GM04504 (cell line): ENCODE data around the gene SLC38A3.
"Not testable (repeated sequence)": the region's sequence is repeated elsewhere in the genome, so short reads cannot be mapped to it uniquely, and the experiment has no call there.

ENCODE experiments used
- DNase-seq: peaks from one replicate; pipeline ENCODE4 v3.0.0-alpha.2; 2012; ENCODE audit warnings: low read depth

The SLC38A3 gene

GRCh38 chr3:50210510-50211367 is 5.7 kb downstream of the SLC38A3 start:
- no peak for DNase-seq

GRCh38 chr3:50211368-50211717 is 6.3 kb downstream of the SLC38A3 start:
- DNase-seq: not testable (repeated sequence)

GRCh38 chr3:50211930-50212329 is 6.9 kb downstream of the SLC38A3 start:
- DNase-seq: no peak

GRCh38 chr3:50212502-50212901 is 7.4 kb downstream of the SLC38A3 start:
- DNase-seq: no peak

GRCh38 chr3:50212971-50213370 is 7.9 kb downstream of the SLC38A3 start:
- no peak for DNase-seq

GRCh38 chr3:50213373-50213772 is 8.3 kb downstream of the SLC38A3 start:
- DNase-seq: no peak

- no peak for DNase-seq
Observed at GRCh38 chr3:50214824-50215223, 9.8 kb downstream of the SLC38A3 start.

- no peak for DNase-seq
Observed at GRCh38 chr3:50215529-50215928, 10.5 kb downstream of the SLC38A3 start.

- no peak for DNase-seq
Observed at GRCh38 chr3:50217681-50218080, 12.6 kb downstream of the SLC38A3 start.

- DNase-seq: no peak
Observed at GRCh38 chr3:50218448-50218847, 13.4 kb downstream of the SLC38A3 start.

- DNase-seq: no peak
Observed at GRCh38 chr3:50219285-50219684, 14.2 kb downstream of the SLC38A3 start.

- DNase-seq: no peak
Observed at GRCh38 chr3:50220109-50220508, 15.0 kb downstream of the SLC38A3 start.

GRCh38 chr3:50221051-50221410 is 16.0 kb downstream of the SLC38A3 start:
- DNase-seq: no peak

- no peak for DNase-seq
Observed at GRCh38 chr3:50221411-50222168, 16.5 kb downstream of the SLC38A3 start.

GRCh38 chr3:50222169-50222528 is 17.1 kb downstream of the SLC38A3 start:
- DNase-seq: no peak

- DNase-seq: no peak
Observed at GRCh38 chr3:50224639-50225038, 19.6 kb downstream of the SLC38A3 start.

- DNase-seq: no peak
Observed at GRCh38 chr3:50226888-50227389, 21.9 kb downstream of the SLC38A3 start.

GRCh38 chr3:50227390-50228183 is 22.5 kb downstream of the SLC38A3 start:
- peak; percentile 69 for DNase-seq

GRCh38 chr3:50228184-50228763 is 23.2 kb downstream of the SLC38A3 start:
- not testable (repeated sequence) for DNase-seq

- no peak for DNase-seq
Observed at GRCh38 chr3:50229490-50229889, 24.4 kb downstream of the SLC38A3 start.

- no peak for DNase-seq
Observed at GRCh38 chr3:50230104-50230793, 25.2 kb downstream of the SLC38A3 start.

- no peak for DNase-seq
Observed at GRCh38 chr3:50230794-50231125, 25.7 kb downstream of the SLC38A3 start.
